ENCODE measurements around the gene FAM24B.
"Not testable (repeated sequence)": the region's sequence is repeated elsewhere in the genome, so short reads cannot be mapped to it uniquely, and the experiment has no call there.

The FAM24B gene, protein sequence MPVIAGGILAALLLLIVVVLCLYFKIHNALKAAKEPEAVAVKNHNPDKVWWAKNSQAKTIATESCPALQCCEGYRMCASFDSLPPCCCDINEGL

DNA sequence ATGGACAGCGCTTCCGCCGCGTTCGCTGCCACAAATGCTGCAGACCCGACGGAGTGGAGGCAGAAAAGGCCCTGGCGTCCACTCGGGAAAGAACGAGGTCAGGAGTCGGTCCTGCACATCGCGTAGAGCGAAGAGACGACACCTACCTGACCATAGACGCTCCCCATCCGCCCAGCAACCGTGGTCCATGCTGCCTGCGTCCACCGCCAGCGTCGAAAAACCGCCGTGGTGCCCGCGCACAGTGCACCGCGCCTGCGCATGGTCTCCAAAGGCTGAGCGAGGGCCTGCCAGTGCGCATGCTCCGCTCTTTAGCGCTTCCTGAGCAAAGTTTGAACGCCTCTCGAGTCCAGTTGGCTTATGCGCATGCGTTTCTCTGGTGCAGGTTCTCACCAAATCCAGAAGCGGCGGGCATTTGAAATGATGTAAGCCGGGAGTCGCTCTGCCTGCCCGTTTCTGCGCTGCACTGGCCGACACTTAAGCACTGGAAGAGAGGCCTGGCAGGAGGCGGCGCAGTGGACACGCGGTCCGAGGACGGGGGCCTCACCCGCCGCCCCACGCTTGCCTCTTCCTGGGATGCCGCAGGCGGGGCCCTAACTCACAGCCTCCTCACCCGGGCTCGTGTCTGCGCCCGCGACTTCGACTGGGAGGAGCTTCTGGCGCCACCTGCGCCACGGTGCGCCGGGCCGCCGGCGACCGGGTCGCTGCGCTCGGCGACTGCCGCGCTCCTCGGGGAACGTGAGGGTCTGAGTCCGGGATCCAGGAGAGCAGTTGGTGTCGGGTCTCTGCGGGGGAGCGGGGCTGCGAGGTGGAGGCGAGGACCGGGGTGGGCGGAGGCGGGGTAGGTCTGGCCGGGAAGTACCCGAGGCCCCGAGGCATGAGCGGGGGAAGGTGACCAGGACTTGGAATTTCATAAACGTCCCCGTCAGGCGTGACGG is at the start of gene FAM24B:
TSS of gene FAM24B (minus strand) at position 243 of the 935 bp plus-strand sequence. CDS start 29,066 bp downstream, outside the sequence.
- TF ChIP-seq, protein P1, sequence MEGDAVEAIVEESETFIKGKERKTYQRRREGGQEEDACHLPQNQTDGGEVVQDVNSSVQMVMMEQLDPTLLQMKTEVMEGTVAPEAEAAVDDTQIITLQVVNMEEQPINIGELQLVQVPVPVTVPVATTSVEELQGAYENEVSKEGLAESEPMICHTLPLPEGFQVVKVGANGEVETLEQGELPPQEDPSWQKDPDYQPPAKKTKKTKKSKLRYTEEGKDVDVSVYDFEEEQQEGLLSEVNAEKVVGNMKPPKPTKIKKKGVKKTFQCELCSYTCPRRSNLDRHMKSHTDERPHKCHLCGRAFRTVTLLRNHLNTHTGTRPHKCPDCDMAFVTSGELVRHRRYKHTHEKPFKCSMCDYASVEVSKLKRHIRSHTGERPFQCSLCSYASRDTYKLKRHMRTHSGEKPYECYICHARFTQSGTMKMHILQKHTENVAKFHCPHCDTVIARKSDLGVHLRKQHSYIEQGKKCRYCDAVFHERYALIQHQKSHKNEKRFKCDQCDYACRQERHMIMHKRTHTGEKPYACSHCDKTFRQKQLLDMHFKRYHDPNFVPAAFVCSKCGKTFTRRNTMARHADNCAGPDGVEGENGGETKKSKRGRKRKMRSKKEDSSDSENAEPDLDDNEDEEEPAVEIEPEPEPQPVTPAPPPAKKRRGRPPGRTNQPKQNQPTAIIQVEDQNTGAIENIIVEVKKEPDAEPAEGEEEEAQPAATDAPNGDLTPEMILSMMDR (IDR thresholded peaks at IDR 0.05; ENCODE audit: borderline replicate concordance, control extremely low read depth, extremely low read depth, insufficient read depth, missing control alignments), result no peak
- DNase-seq (ENCODE audit: low spot score), result peak; percentile 94
- in situ Hi-C loops (cut with MboI; ENCODE audit: low sequenced_read_pairs, unreplicated experiment), result no loop called here

DNA sequence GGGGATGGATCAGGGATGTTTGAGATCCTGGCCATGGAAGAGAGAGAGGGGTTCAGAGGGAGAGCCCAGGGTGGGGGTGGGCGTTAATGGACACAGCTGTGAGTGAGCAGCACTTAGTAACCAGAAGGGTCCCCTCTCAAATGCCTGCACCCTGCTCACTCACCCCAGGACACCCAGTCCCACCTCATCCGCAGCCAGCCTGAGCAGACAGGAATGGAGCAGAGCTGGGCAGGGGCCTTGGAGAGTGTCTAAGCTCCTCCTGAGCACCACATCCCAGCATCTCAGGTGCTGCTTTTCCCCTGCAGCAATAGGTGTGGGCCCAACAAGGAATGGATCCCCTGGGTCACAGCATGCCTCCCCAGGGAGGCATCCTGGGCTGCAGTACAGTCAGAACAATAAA is 36.3 kb upstream of the FAM24B start:
- TF ChIP-seq, protein P1 (IDR thresholded peaks at IDR 0.05; ENCODE audit: borderline replicate concordance, control extremely low read depth, extremely low read depth, insufficient read depth, missing control alignments), result no peak
- in situ Hi-C loops (cut with MboI; ENCODE audit: low sequenced_read_pairs, unreplicated experiment), result no loop called here
- DNase-seq (ENCODE audit: low spot score), result no peak

DNA sequence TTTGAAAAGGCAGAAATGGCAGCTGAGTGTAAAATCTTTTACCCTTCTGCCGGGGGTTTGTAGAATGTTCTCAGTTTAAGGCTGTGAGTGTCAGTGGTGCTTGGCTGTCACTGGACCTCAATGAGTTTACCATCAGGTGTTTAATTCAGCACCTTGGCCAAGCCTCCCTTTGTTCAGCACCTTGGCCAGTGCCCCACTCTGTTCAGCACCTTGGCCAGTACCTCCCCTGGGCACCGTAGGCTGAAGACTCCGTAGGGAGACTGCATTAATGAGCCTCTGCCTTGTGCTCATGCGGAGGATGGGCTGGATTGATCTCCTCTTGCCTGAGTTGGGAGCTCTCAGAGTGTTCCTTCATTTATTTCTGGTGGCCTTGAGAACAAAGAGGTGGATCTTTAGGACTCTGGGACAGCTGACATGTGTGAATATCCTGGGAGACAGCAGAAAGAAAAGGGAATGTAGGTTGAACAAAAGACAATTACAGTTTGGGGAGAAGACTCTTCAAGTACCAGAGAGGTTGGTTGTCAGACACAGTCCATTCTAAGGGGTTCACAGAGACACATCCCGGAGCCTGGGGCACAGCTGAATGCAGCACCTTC is 32.6 kb upstream of the FAM24B start:
- DNase-seq (ENCODE audit: low spot score), result peak; percentile 52
- TF ChIP-seq, protein P1 (IDR thresholded peaks at IDR 0.05; ENCODE audit: borderline replicate concordance, control extremely low read depth, extremely low read depth, insufficient read depth, missing control alignments), result no peak
- in situ Hi-C loops (cut with MboI; ENCODE audit: low sequenced_read_pairs, unreplicated experiment), result no loop called here

DNA sequence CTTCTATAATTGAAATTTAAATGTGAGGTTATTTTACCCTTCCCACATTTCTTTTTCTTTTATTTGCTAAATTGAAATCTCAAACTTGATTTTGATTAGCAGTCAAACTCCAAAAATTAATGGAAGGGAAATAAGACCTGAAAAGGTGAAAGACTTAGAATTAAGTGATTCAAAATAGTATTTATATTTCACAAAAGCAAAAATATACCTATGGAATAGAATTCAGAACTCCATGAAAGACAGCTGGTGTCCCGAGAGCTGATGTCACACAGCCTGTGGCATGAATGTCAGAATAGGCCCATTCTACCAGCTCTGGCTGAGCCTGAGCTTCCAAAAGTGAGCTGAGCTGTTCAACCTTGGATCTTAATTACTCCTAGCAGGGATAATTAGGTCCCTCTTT is 30.9 kb upstream of the FAM24B start, which contains the start of gene FAM24A:
TSS of gene FAM24A (plus strand) at position 301 of the 400 bp plus-strand sequence. CDS start 1,025 bp downstream, outside the sequence.
- in situ Hi-C loops (cut with MboI; ENCODE audit: low sequenced_read_pairs, unreplicated experiment), result no loop called here
- TF ChIP-seq, protein P1 (IDR thresholded peaks at IDR 0.05; ENCODE audit: borderline replicate concordance, control extremely low read depth, extremely low read depth, insufficient read depth, missing control alignments), result no peak
- no peak for DNase-seq (ENCODE audit: low spot score)

DNA sequence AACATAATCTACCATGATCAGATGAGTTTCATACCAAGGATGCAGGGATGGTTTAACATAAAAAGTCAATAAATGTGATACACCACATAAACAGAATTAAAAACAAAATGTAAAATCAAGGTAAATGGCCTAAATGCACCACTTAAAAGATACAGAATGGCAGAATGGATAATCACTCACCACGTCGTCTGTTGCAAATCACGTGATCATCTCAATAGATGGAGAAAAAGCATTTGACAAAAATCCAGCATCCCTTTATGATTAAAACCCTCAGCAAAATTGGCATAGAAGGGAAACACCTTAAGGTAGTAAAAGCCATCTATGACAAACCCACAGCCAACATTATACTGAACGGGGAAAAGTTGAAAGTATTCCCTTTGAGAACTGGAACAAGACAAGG is 24.5 kb upstream of the FAM24B start:
- in situ Hi-C loops (cut with MboI; ENCODE audit: low sequenced_read_pairs, unreplicated experiment); DNase-seq (ENCODE audit: low spot score): not testable (repeated sequence)

DNA sequence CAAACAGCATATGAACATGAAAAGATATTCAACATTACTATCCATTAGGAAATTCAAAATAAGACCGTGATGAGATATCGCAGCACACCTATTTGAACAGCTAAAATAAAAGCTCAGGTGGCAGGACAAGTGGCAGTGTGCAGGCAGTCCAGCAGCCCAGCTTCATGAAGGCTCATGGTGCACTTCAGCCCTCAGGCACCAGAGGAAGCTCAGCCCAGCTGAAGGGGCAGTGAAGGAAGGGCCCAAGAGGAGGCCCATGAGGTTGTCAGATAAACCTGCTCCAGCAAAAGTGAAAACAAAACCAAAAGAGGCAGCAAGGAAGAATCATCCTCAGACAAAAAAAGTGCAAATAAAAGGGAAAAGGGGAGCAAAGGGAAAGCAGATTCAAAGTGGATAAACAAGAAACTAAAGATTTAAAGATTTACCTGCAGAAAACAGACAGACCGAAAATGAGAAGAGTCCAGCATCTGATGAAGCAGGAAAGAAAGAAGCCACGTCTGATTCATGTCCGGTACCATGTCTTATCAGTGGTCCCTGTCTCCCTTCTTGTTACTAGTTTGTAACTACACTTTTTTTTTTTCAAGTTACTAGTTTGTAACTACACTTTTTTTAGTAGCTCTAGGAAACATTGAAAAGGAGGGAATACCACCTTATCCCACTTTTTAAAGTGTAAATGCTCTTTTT is 15.0 kb upstream of the FAM24B start:
- in situ Hi-C loops (cut with MboI; ENCODE audit: low sequenced_read_pairs, unreplicated experiment), result no loop called here
- TF ChIP-seq, protein P1 (IDR thresholded peaks at IDR 0.05; ENCODE audit: borderline replicate concordance, control extremely low read depth, extremely low read depth, insufficient read depth, missing control alignments), result no peak
- DNase-seq (ENCODE audit: low spot score), result no peak
